SU-DHL-6 (cell line): ENCODE measurements around the gene CIAO2B.

Experiments used
- H2AFZ ChIP-seq: fragments of 200-600 bp; sonication (generic); 2 replicates; pipeline ENCODE4 v1.6.1; 2014; ENCODE audit warnings: low read depth, mild to moderate bottlenecking, moderate library complexity, mixed read lengths, antibody characterized with exemption, low read length; ENCODE audit not compliant: severe bottlenecking
- H3F3A ChIP-seq: fragments of 200-600 bp; shearing (Covaris generic); 2 replicates; pipeline ENCODE4 v1.6.0; 2016; ENCODE audit warnings: antibody characterized with exemption, mild to moderate bottlenecking; ENCODE audit not compliant: insufficient read depth
- H3K27ac ChIP-seq: fragments of 200-600 bp; sonication (generic); 2 replicates; pipeline ENCODE4 v1.5.1; 2016; ENCODE audit warnings: low read depth, mild to moderate bottlenecking, low read length, moderate library complexity, mixed read lengths
- H3K27me3 ChIP-seq: fragments of 200-600 bp; sonication (generic), shearing (Covaris generic); 2 replicates; pipeline ENCODE4 v1.6.0; 2014; ENCODE audit warnings: mild to moderate bottlenecking, low read length
- H3K36me3 ChIP-seq: fragments of 200-600 bp; sonication (generic); 2 replicates; pipeline ENCODE4 v1.6.1; 2014; ENCODE audit warnings: mild to moderate bottlenecking, low read length, mixed read lengths
- H3K4me2 ChIP-seq: fragments of 300-600, 200-600 bp; shearing (Covaris generic), sonication (generic); 2 replicates; pipeline ENCODE4 v1.6.0; 2014; ENCODE audit warnings: low read length, low read depth, mild to moderate bottlenecking; ENCODE audit not compliant: poor library complexity, severe bottlenecking
- H3K4me3 ChIP-seq: fragments of 200-600 bp; sonication (generic); 2 replicates; pipeline ENCODE4 v1.5.1; 2014; ENCODE audit warnings: antibody characterized with exemption, low read length, mild to moderate bottlenecking, mixed read lengths; ENCODE audit not compliant: insufficient read depth, poor library complexity, severe bottlenecking
- H3K79me2 ChIP-seq: fragments of 200-600 bp; sonication (generic); 2 replicates; pipeline ENCODE4 v1.6.1; 2014; ENCODE audit warnings: mild to moderate bottlenecking, low read length, moderate library complexity; ENCODE audit not compliant: insufficient read depth
- H3K9ac ChIP-seq: fragments of 200-600 bp; sonication (generic); 2 replicates; pipeline ENCODE4 v1.7.0; 2014; ENCODE audit warnings: mild to moderate bottlenecking, low read length
- H3K9me2 ChIP-seq: fragments of 200-600 bp; sonication (generic); replicated peaks from 2 replicates; pipeline ENCODE4 v1.6.1; 2014; ENCODE audit warnings: low read length; ENCODE audit not compliant: insufficient read depth
- H3K9me3 ChIP-seq: fragments of 200-600 bp; sonication (generic); 2 replicates; pipeline ENCODE4 v1.6.1; 2014; ENCODE audit warnings: low read length, mixed read lengths; ENCODE audit not compliant: insufficient read depth
- H4K20me1 ChIP-seq: fragments of 200-600 bp; sonication (generic); 2 replicates; pipeline ENCODE4 v1.6.1; 2014; ENCODE audit warnings: low read depth, mild to moderate bottlenecking, antibody characterized with exemption, low read length, moderate library complexity, mixed read lengths
- EZH2phosphoT487 ChIP-seq: fragments of 200-600 bp; sonication (generic), shearing (Covaris generic); conservative IDR thresholded peaks from 2 replicates; pipeline ENCODE4 v1.6.1; 2018; ENCODE audit warnings: mild to moderate bottlenecking, antibody characterized with exemption, low read length, moderate library complexity, mixed read lengths
- TF ChIP-seq, protein P1 (sequence below): fragments of 200-600 bp; sonication (generic); IDR thresholded peaks from one replicate; pipeline ENCODE4 v1.5.1; 2017; ENCODE audit warnings: antibody characterized with exemption, mild to moderate bottlenecking, low read length, moderate library complexity; ENCODE audit not compliant: insufficient read depth, poor library complexity, severe bottlenecking

The CIAO2B gene

DNA sequence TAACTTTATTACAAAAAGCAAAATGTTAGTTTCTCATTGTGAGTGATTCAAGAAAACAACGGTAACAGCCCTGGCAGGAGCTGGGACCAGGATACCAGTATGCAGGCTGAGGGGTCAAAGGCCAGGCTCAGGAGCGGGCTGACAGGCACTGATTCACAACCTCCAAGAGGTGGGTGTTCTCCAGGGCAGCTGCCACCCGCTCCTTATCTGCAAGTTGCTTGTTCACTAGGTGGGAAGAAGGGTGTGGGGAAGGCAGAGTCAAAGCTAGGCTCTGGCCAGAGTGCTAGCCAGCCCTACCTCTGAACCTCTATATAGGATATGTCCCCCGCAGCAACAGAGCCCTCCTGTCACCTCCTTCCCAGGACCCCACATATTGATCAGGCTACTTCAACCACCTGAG lies 2.1 kb downstream of the CIAO2B start:
- no peak overlapping the region for H3K27ac ChIP-seq
- H2AFZ ChIP-seq = no peak overlapping the region
- no peak overlapping the region for H3K9ac ChIP-seq
- no peaks in the 10 kb centered on the region for H3K9me2 ChIP-seq
- H3K4me2 ChIP-seq = no peak overlapping the region
- H3K4me3 ChIP-seq = no peak overlapping the region
- H3K9me3 ChIP-seq = no peaks in the 10 kb centered on the region
- H3K36me3 ChIP-seq = no peaks in the 10 kb centered on the region
- TF ChIP-seq EZH2phosphoT487 = no peak
- TF ChIP-seq, protein P1, sequence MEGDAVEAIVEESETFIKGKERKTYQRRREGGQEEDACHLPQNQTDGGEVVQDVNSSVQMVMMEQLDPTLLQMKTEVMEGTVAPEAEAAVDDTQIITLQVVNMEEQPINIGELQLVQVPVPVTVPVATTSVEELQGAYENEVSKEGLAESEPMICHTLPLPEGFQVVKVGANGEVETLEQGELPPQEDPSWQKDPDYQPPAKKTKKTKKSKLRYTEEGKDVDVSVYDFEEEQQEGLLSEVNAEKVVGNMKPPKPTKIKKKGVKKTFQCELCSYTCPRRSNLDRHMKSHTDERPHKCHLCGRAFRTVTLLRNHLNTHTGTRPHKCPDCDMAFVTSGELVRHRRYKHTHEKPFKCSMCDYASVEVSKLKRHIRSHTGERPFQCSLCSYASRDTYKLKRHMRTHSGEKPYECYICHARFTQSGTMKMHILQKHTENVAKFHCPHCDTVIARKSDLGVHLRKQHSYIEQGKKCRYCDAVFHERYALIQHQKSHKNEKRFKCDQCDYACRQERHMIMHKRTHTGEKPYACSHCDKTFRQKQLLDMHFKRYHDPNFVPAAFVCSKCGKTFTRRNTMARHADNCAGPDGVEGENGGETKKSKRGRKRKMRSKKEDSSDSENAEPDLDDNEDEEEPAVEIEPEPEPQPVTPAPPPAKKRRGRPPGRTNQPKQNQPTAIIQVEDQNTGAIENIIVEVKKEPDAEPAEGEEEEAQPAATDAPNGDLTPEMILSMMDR = no peak
- 0 out of 2 replicates have a peak, but pooled peaks cover 3% of the 10 kb centered on the region for H3F3A ChIP-seq
- H3K27me3 ChIP-seq = no peaks in the 10 kb centered on the region
- no peaks in the 10 kb centered on the region for H4K20me1 ChIP-seq
- peaks cover 12% of the 10 kb centered on the region for H3K79me2 ChIP-seq

- Histone ChIP-seq H3K9ac (no peak overlapping the region), H3F3A (0 out of 2 replicates have a peak, but pooled peaks cover 3% of the 10 kb centered on the region), H3K9me3 (no peaks in the 10 kb centered on the region)
These were observed 2.5 kb downstream of the CIAO2B start for GRCh38 chr16:66931665-66932064.

GRCh38 chr16:66930189-66930588 lies 4.0 kb downstream of the CIAO2B start:
- Histone ChIP-seq H3K4me3 (no peak overlapping the region), H3K36me3 (no peaks in the 10 kb centered on the region), H3K4me2 (no peak overlapping the region), H4K20me1 (no peaks in the 10 kb centered on the region), H3F3A (0 out of 2 replicates have a peak, but pooled peaks cover 3% of the 10 kb centered on the region), H3K27me3 (no peaks in the 10 kb centered on the region), H3K79me2 (peaks cover 12% of the 10 kb centered on the region), H3K9me2 (no peaks in the 10 kb centered on the region), H3K9me3 (no peaks in the 10 kb centered on the region), H3K9ac (no peak overlapping the region), H3K27ac (no peak overlapping the region), H2AFZ (no peak overlapping the region)
- TF ChIP-seq, protein P1 = no peak
- no peak for TF ChIP-seq EZH2phosphoT487

More at GRCh38 chr16:66931665-66932064, 2.5 kb downstream of the CIAO2B start:
- Histone ChIP-seq H3K27ac (no peak overlapping the region), H3K36me3 (no peaks in the 10 kb centered on the region), H3K79me2 (peaks cover 12% of the 10 kb centered on the region), H3K27me3 (no peaks in the 10 kb centered on the region), H4K20me1 (no peaks in the 10 kb centered on the region), H2AFZ (no peak overlapping the region), H3K4me3 (no peak overlapping the region), H3K9me2 (no peaks in the 10 kb centered on the region), H3K4me2 (no peak overlapping the region)
- TF ChIP-seq, protein P1 = no peak
